Measurements from ENCODE around the gene TM9SF1. TPM values are rescaled to one million over a fixed set of nuclear protein-coding genes. Genes with fewer than 3 reads are reported as not detected.

The TM9SF1 gene
- total and polyA plus RNA-seq, 9 of the 15 experiments (the other 6 are each of a cell fraction or from before 2014, with no cell fraction given): 5.3 to 20.3 (median 11.8) TPM

- TF ChIP-seq TBL1XR1 (IDR thresholded peaks at IDR 0.05; ENCODE audit: low read length in 2 of 2) (peak in 1 of 2 experiments; percentile 47; a peak in 1 of 4 replicates), GABPB2 (CRISPR knock-in tag; conservative IDR thresholded peaks at IDR 0.05) (no peak), DACH1 (IDR thresholded peaks at IDR 0.05; ENCODE audit: partially characterized antibody) (no peak), TEAD4 (IDR thresholded peaks at IDR 0.05; ENCODE audit: low read length) (0 out of 2 replicates have a peak, but pooled peaks have one; percentile 19), TEAD4 (CRISPR knock-in tag; IDR thresholded peaks at IDR 0.05; ENCODE audit: borderline replicate concordance) (no peak), FOXA3 (CRISPR knock-in tag; conservative IDR thresholded peaks at IDR 0.05 in 1 of 2, IDR thresholded peaks at IDR 0.05 in 1 of 2) (0 out of 4 replicates have a peak, but pooled peaks of 1 of the 2 experiments have one; percentile 44), PURB (CRISPR knock-in tag; IDR thresholded peaks at IDR 0.05; ENCODE audit: low read depth) (no peak), HDAC6 (IDR thresholded peaks at IDR 0.05; ENCODE audit: low read depth, low read length) (no peak), DIDO1 (tag; IDR thresholded peaks at IDR 0.05; ENCODE audit: low read depth) (no peak), ZNF347 (CRISPR knock-in tag; IDR thresholded peaks at IDR 0.05; ENCODE audit: low read depth) (no peak), HLTF (IDR thresholded peaks at IDR 0.05) (no peak), XRCC4 (IDR thresholded peaks at IDR 0.05; ENCODE audit: extremely low read depth, insufficient read depth, insufficient read length) (no peak), ZC3H11A (IDR thresholded peaks at IDR 0.05; ENCODE audit: low read depth, low read length) (no peak), NFIC (IDR thresholded peaks at IDR 0.05) (no peak), E2F4 (CRISPR knock-in tag; IDR thresholded peaks at IDR 0.05; ENCODE audit: low read depth) (no peak), C11orf30 (IDR thresholded peaks at IDR 0.05; ENCODE audit: low read depth) (peak; percentile 51), TCF3 (CRISPR knock-in tag; IDR thresholded peaks at IDR 0.05) (no peak), CEBPG (CRISPR knock-in tag; IDR thresholded peaks at IDR 0.05) (peak; percentile 96), CEBPG (tag; conservative IDR thresholded peaks at IDR 0.05 in 1 of 2, IDR thresholded peaks at IDR 0.05 in 1 of 2) (peak; percentile 76 to 86), THRA (IDR thresholded peaks at IDR 0.05) (no peak), CBX3 (IDR thresholded peaks at IDR 0.05; ENCODE audit: borderline replicate concordance in 1 of 2, low read length in 2 of 2) (no peak)
Measured at GRCh38 chr14:24215495-24216344, 20.5 kb upstream of the TM9SF1 start, which contains the start of gene MDP1 (continued).
